C1 segment of cervical spinal cord (tissue), 14 donors: Measurements from ENCODE around the gene PRR13.
"Not testable (repeated sequence)": the region's sequence is repeated elsewhere in the genome, so short reads cannot be mapped to it uniquely, and the experiment has no call there.

Source experiments
- DNase-seq, 14 donors: peaks; one replicate each; lab custom pipeline; 2025; lab: John Stamatoyannopoulos, UW

The PRR13 gene

DNA sequence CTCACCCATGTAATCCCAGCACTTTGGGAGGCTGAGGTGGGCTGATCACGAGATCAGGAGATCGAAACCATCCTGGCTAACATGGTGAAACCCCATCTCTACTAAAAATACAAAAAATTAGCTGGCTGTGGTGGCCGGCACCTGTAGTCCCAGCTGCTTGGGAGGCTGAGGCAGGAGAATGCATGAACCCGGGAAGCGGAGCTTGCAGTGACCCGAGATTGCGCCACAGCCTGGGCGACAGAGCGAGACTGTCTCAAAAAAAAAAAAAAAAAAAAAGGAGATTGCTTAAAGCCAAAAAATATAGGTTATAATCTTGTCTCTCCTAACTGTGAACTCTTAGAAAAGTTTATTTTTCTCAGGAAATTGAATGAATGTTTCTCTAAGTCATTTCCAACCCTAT is 6.2 kb upstream of the PRR13 start:
- not testable (repeated sequence) for DNase-seq

GRCh38 chr12:53439582-53439981 is 2.0 kb upstream of the PRR13 start:
- DNase-seq: not testable (repeated sequence)

DNA sequence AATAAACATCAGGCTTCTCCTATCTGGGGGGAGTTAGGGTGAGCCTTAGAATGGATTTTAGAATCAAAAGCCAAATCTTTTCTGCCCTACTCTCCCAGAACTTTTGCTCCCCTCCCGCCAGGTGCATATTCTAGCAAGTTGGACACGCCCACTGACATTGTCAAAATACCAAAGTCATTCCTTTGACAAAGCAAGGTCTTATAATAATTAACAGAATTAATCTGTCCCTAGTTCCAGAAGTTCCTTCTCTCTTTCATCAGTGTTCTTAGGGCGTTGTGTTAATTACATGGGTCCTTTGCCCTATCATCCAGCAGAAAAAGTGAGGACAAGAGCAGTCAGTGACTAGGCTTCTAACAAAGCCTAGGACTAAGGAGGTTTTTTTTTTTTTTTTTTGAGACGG is 2.4 kb downstream of the PRR13 start:
- no peak for DNase-seq

- DNase-seq: not testable (repeated sequence)
Measured at GRCh38 chr12:53444593-53445325, 3.2 kb downstream of the PRR13 start.

- DNase-seq: no peak
Measured at GRCh38 chr12:53450936-53451335, 9.4 kb downstream of the PRR13 start.

DNA sequence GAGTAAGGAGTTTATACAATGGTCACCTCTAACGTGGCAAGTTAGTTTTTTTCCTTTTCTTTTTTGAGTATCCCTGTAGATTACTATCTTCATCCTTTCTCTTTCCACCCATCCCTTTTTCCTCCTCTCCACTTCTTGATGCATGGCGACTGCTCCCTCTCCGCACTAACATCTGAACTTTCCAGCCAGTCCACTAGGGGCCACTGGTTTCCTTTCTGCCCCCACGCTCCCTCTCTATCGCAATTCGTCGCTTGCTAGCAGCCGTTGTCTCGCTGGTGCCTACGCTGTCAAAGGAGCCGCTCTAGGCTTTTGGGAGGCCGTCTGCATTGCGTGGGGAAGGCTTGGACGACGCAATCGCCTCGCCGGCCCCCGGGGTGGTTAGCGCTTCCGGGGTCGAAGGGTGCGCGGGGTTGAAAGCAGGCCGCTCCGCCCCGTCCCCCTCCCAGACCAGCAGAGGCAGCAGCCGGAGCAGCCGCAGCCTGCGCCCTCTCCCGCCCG is 10.2 kb downstream of the PRR13 start, which contains the start of gene PCBP2:
PCBP2 (plus strand) TSS at position 442 of the 498 bp plus-strand sequence. CDS start 2,699 bp downstream, outside the sequence.
- peak; percentile 83 to 99 (median 97) for DNase-seq

GRCh38 chr12:53452159-53453077 is 10.9 kb downstream of the PRR13 start:
- peak; percentile 13 to 94 (median 84) for DNase-seq

DNA sequence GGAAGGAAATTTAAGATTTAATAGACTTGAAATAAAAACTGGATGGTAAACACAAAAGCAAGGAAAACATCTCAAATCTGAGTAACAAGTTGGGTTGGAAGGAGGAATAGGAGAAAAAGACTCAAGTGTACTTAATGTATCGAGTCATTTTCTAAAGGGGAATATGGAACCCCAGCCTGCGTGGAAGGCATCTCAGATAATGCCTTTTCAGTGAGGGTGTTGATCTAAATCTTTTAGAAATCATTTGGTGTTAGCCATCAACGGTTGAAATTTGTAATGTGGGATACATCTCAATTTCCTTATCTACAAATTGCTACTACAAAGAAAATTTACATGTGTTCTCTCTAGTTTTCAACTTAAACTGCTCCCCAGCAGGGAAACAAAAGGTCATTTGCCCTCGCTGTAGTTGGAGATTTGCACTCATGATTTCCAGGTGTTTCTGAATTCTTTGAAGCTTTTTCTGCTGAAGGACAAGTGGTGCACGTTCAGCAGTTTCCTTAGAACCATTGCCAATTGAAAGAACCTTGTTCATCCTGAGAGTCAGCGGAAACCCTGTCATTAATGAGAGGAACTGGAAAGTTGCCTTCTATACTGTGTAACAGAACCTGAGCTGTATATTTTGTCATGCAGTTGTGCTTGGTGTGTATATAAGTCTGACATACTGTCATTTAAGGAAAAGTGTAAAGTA is 12.6 kb downstream of the PRR13 start:
- no peak for DNase-seq

DNA sequence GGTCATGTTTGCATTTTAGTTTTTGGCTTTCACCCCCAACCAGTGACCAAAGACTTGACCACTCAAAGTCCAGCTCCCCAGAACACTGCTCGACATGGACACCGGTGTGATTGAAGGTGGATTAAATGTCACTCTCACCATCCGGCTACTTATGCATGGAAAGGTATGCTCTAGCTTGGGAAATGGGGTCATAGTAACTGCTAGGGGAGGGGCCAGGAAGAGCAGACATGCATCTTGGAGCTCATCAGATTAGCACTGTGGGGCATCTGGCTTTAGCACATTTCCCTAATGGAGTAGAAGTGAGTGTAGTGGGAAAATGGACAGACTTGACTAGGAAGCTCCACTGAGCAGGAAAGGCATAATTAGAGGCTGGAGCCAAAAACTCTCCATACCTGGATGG is 13.2 kb downstream of the PRR13 start:
- DNase-seq: peak in 1 of 14 donors; percentile 93

- DNase-seq: no peak
Measured at GRCh38 chr12:53456654-53457366, 15.3 kb downstream of the PRR13 start.

GRCh38 chr12:53459097-53459496 is 17.6 kb downstream of the PRR13 start:
- DNase-seq: no peak

DNA sequence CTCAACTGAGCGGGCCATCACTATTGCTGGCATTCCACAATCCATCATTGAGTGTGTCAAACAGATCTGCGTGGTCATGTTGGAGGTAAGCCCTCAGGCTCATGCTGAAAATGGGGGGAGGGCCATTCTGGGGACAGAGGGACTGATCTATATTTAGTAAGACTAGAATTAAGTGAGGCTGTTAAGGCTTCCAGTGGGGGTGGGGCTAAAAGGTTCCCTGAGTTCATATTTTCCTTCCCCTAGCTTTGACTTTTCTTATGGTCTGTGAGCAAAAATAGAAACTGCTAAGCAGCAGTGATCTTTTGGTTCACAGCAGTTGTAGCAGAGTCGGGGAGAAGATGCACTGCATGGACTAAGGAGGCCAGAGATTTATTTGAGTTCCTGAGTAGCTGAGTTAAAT is 19.5 kb downstream of the PRR13 start:
- DNase-seq: no peak

- no peak for DNase-seq
Measured at GRCh38 chr12:53461591-53461990, 20.1 kb downstream of the PRR13 start.

DNA sequence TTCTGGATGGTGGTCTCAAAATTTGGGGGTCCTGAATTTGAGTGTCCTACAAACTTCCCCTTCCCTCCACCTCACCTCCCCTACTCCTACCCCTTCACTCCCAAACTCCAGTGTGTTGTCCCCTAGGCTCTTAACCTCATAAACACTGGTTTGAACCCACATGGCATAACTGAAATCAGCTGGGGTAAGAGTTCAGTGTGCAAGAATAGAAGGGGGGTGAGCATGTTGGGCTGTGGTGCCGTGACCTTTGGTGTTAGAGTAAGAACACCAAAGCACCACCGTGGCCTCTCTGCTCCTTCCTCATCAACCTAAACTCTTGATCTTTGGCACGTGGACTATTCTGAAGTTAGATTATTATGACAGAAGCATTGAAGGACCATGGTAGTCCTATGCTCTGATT is 21.4 kb downstream of the PRR13 start:
- DNase-seq: no peak

GRCh38 chr12:53463802-53464560 is 22.4 kb downstream of the PRR13 start:
- DNase-seq: no peak

- DNase-seq: no peak
Measured at GRCh38 chr12:53464685-53465418, 23.3 kb downstream of the PRR13 start.

DNA sequence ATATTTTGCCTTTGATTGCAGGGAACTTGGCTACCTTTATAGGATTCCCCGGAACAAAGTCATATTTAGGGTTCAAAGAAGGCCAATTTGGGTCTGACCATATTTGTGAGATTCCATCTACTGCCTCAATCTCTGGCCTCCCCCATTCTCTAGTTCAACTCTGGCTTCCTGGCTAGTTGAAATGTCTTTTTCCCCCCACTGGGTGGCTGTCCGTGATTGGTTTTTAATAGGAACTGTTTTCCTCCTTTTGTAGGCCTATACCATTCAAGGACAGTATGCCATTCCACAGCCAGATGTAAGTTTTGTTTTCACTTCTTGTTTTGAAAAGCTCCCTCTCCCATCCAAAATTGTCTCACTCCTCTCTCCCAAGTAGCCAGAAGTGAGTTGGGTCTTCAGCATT is 24.1 kb downstream of the PRR13 start:
- DNase-seq: no peak

- no peak for DNase-seq
Measured at GRCh38 chr12:53466640-53467039, 25.1 kb downstream of the PRR13 start.

GRCh38 chr12:53467082-53467481 is 25.5 kb downstream of the PRR13 start:
- no peak for DNase-seq

DNA sequence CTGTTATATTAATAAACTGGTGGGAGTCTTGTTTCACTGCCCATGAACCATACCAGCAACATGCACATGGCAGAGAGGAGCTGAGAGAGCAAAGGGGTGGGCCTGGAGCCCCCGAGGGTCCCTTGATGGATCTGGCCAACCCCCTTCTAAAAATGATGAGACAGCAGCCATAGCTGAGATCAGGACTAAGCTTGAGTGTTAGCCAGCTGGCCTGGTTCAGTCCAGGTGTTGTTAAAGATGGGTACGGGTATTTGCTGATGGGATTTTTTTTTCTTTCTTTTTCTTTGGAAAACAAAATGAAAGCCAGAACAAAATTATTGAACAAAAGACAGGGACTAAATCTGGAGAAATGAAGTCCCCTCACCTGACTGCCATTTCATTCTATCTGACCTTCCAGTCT is 26.3 kb downstream of the PRR13 start:
- DNase-seq: no peak
